Muscle of back (tissue), 11 donors: ENCODE measurements around the gene CHPT1. TPM values are rescaled to one million over a fixed set of nuclear protein-coding genes. Genes with fewer than 3 reads are reported as not detected.

Experiments used
- DNase-seq, 3 donors: peaks; one replicate each; pipeline versions ENCODE4 v3.0.0 to v3.0.0-alpha.2; 2013
- polyA plus RNA-seq, 10 donors: library from polyadenylated mRNA; unstranded; fragments of 120-200 nt; gene quantifications; one replicate each; pipeline ENCODE4 v1.2.1, GENCODE V29; 2013; ENCODE audit not compliant: insufficient read length in 10 of 10

Gene CHPT1
- polyA plus RNA-seq, 10 donors, result 22.0 to 36.2 (median 27.7) TPM

DNA sequence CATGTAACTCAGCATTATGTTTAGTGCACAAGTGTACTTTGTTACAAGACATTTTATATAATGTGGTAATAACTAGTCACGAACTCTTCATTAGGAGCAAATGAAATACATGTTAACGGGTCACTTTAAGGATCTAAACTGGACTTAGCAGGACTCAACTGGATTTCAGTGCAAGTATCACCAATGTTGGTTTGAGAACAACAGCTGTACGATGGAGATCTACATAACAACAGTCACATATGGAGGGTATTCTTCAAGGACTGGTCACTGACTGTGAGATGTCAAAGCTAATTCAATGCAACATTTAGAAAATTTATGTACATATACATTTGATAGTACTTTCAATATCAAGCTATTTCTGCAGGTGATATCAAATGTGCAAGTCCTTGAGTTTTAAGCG lies 64.3 kb downstream of the CHPT1 start:
- no peak for DNase-seq

- DNase-seq, result no peak
Measured at GRCh38 chr12:101763246-101763931, 65.9 kb downstream of the CHPT1 start.

DNA sequence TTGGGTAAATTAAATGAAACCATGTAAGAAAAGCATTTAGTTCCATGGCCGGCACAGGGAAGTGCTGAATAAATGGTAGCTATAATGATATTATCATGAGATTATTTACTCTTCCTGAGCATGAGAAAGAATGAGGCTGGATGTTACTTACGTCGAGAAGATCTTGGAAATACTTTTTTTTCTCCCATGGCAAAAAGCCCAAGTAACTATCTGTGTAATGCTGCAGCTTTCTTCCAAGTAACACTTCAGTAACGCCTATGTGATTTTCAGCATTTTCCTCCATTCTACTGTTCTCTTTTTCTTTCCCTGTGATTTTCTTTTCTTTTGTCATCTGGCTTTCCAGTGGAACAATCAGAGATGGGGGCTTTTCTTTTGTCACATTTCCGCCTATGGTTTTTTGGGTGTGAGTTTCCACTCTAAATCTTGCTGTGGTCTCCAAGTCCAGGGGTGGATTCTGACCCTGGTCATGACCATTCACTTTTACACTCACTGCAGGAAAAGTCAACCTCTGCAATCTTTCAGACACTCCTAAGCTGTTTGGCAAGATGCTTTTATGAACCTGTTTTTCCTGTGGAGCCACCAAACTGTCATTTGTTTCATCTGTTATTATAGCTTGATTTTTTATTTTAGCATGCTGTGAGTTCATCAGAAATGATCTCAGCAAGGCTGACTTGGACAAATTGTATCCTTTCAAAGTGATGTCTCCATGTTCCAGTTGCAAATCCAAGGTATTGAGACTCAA lies 66.8 kb downstream of the CHPT1 start:
- DNase-seq, result peak in 2 of 3 donors; percentile 12 to 24

DNA sequence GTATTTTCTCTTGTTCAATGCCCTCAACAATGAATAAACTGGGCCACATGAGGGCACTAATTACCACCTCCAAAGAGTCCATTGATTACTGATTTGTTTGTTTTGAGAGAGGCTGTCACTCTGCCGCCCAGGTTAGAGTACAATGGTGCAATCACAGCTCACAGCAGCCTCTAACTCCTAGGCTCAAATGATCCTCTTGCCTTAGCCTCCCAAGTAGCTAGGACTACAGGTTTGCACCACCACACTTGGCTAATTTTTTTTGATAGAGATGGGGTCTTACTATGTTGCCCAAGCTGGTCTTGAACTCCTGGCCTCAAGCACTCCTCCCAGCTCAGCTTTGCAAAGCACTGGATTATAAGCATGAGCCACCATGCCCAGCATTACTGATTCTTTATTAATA lies 70.1 kb downstream of the CHPT1 start:
- no peak for DNase-seq

GRCh38 chr12:101768781-101769180 lies 71.3 kb downstream of the CHPT1 start:
- DNase-seq, result no peak

- no peak for DNase-seq
Measured at GRCh38 chr12:101769865-101770264, 72.4 kb downstream of the CHPT1 start.

DNA sequence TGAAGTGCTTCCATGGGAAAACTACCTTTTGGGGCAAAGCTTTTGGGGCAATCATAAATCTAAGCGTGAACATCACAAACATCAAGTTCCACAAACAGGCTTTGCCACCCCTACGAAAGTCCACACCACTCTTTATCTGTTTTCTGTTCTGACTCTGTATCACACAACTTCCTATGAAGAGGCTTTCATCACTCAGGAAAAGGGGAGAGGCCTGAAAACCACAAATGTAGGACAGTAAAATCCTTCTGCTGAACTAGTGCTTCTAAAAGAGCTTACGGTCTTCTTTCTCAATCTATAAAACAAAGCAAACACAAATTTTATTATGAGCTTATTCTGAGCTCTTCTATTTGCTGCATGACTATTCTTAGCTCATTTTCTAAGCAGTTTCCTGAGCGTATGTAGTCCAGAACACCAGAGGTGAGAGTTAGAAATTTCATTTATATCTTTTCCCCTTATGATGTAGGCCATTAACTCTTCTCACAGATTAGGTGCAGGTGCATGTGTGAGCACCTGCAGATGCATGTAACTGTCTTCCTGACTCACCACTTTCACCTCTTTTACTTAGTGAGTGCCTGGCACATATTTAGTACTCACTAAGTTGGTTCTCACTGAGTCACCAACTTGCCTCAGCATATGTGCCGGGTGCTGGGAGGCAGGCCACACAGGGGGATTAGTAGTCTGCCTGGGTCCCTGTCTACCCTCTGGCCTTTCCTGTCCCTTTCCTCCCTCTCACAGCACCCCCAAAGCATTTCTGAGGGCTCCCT lies 74.8 kb downstream of the CHPT1 start:
- DNase-seq, result no peak

- DNase-seq, result peak; percentile 45 to 71 (median 68)
Measured at GRCh38 chr12:101773650-101774162, 76.3 kb downstream of the CHPT1 start.

DNA sequence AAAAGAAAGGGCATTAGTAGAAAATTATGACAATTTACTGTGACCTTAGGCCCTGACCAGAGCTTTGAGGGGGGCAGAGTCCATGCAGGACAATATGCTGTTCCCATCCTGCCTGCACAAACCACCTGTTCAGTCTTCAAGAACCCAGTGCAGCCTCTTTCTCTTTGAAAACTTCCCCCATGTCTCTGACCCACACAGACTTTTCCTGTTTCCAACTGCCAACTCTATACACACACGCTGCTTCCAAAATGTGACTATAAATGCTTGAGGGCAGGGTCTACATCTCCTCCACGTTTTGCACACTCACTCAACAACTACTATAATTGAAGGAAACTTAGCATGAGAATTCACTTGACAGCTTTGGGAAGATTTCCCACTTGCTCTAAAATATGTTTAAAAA lies 78.4 kb downstream of the CHPT1 start:
- DNase-seq, result no peak

DNA sequence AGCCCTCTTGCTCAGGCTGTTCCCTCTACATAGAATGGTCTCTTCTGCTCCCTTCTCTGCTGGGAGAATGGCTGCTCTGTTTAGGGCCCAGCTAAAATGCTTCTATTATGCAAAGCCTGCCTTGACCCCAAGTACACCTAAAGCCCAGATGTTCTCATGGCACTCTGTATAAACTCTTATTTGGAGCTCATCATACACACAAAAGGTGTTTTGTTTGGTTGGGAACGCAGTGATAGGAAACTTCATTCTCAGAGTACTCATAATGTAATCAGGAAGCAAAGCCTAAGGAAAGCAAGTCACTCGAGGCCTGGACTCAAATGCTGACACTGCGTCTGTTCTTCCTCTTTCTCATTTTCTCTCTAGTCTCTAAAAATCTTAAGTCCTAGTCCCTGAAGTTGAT lies 80.0 kb downstream of the CHPT1 start:
- peak in 1 of 3 donors; percentile 14 for DNase-seq

- DNase-seq, result no peak
Measured at GRCh38 chr12:101777978-101778377, 80.5 kb downstream of the CHPT1 start.

Other genes starting within 250 kb of the CHPT1 start
- gene SPIC, start 222.3 kb upstream of the CHPT1 start, polyA plus RNA-seq, result under 1 TPM in 1 of 10 donors, not detected in 9; 0.21 TPM
- gene MYBPC1, start 102.7 kb upstream of the CHPT1 start, polyA plus RNA-seq, result 1,000 to 10,000 TPM; 1,375 to 4,608 (median 2,972) TPM
- gene SYCP3, start 41.8 kb downstream of the CHPT1 start, polyA plus RNA-seq, result 1 to 10 TPM in 3 of 10 donors, under 1 TPM in 7; 0.20 to 3.8 (median 0.78) TPM
- gene GNPTAB, start 133.3 kb downstream of the CHPT1 start, polyA plus RNA-seq, result 10 to 100 TPM; 14.5 to 24.3 (median 20.5) TPM
- 1 to 10 TPM; 2.7 to 4.6 (median 4.3) TPM for gene DRAM1, start 179.9 kb downstream of the CHPT1 start, polyA plus RNA-seq